HG03558 (cell line): ENCODE measurements around the gene SLC18A2.
"Not testable (repeated sequence)": the region's sequence is repeated elsewhere in the genome, so short reads cannot be mapped to it uniquely, and the experiment has no call there.

Source experiments
- ATAC-seq: cut with Tn5 transposase; IDR thresholded peaks from one replicate; pipeline ENCODE4 v1.9.1; 2021; ENCODE audit warnings: moderate number of reproducible peaks; ENCODE audit not compliant: unreplicated experiment; ENCODE audit errors: extremely low read depth

Gene SLC18A2

DNA sequence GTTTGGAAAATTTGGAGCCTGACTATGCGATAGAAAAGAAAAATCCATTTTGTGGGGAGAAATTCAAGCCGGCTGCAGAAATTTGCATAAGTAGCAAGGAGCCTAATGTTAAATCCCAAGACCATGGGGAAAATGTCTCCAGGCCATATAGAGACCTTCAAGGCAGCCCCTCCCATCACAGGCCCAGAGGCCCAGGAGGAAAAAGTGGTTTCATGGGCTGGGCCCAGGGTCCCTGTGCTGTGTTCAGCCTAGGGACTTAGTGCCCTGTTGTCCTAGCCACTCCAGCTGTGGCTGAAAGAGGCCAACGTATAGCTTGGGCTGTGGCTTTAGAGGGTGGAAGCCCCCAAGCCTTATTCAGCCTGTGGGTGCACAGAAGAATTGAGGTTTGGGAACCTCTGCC is 62.5 kb downstream of the SLC18A2 start:
- not testable (repeated sequence) for ATAC-seq

DNA sequence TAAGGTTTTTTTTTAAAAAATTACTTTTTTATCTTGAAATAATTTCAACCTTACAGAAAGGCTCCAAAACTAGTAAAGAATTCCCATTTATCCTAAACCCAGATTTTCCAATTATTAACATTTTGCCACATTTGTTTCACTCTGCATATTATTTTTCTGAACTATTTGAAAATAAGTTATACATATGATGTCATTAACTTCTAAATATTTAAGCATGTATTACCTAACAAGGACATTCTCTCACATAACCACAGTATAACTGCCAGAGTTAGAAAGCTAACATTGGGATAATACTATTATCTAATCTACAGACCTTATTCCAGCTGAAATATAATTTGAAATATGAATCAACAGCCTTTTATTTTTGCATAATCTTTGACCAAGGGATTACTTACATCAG is 65.8 kb downstream of the SLC18A2 start:
- ATAC-seq: no peak

DNA sequence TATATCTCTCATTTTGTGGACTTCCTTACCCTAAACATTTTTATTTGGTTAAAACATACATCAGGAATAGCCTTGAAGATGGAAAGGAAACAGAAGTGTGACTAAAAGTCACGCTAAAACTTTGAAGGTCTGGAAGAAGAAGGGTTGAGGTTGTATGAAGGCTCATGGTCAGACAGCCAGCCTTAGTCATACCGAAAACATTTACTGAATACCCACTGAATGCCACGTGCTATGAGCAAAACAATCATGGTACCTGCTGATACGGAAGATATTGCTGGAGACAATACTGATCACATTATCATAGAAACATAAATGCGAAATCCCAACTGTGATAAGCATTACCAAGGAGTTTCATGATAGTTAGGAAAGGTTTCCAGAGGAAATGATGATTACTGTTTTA is 70.3 kb downstream of the SLC18A2 start:
- ATAC-seq: no peak

DNA sequence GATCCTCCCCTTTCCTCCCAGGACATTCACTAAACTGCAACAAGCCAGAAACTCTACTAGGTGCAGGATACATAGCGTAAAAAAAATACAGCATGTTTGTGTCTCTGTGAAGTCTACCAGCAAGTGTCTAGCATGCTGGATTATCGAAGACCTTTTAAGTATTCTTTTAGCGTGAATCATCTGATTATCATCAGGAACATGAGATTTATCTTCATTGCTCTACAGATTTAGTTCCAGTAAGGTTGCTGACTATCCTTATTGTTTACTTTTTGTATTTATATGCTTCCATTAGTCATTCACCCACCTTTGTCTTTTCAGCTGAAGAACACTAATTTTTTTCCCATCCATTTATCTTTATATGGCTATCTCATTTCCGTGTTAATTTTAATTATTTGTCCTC is 71.5 kb downstream of the SLC18A2 start:
- ATAC-seq: no peak

DNA sequence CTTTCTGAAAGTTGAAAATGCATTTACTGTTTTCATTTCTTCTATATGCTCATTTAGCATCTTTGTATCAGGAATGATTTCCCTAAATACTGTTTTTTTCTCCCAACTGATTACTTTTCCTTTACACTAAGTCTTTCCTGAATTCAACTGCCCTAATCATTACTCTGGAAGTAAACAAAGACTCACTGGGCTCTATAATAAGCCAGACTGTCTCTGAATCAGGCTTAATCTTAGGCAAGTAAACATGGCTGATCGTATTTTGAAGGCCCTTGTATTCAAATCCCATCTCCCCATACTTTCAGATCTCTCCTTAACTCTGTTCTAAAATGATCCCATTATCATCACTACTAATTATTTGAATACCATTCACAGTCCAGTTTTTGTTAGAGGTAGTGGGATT is 72.7 kb downstream of the SLC18A2 start:
- no peak for ATAC-seq

DNA sequence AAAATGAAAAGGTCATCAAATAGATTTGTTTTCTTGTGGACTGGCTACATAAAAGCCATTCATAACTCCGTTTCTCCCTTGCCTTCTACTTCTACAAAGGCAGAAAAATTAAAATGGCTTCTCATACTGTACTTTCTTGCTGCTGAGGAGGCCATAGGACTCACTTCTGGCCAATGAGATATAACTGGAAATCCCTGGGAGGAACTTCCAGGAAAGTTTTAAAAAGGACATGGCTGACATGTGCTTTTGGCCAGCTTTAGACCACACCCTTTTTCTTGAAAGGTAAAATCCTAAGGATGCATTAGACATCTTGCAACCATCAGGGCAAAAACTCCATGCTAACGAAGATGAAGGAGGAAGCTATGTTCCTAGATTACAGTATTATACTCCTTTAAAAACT is 75.8 kb downstream of the SLC18A2 start:
- ATAC-seq: no peak

DNA sequence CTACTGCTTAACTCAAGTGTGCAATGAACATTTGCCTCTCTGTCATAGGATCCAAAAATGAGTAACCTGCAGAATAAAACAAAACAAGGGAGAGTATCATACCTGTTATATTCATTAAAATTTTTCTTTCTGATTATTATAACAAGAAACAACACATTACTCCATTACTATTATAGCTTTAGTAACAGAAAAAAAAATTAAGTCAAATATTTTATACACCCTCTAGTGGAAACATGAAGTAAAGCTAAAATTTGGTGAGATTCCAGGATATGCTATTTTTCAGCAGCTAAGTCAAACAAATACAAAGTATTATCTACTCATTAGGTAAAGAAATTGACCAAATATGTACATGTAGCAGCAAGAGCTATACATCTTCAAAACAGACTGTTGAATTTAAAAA is 78.0 kb downstream of the SLC18A2 start:
- ATAC-seq: no peak

DNA sequence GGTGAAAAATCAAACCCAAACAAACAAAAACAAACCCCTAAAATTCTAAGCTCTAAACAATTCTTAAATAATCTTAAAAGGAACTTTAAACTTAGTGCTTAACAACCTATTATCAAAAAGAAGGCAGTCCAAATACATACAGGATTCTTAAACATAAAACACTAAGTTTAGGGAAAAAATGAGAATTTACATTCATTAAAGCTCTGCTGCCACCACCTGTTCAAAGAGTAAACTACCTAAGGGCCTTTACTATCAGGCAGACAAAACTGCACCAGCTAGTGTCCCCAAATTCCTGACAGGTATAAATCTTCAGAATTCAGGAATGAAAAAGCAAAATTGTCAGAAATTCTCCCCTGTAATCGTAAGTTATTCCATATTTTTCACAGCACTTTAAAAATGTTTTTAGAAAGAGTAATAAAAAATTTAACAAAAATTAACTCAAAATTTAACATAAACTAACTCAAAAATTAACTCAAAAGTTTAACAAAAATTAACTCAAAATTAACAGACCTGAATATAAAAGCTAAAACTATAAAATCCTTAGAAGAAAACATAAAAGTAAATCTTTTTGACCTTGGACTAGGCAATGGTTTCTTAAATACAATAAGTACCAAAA is 79.2 kb downstream of the SLC18A2 start:
- ATAC-seq: no peak

DNA sequence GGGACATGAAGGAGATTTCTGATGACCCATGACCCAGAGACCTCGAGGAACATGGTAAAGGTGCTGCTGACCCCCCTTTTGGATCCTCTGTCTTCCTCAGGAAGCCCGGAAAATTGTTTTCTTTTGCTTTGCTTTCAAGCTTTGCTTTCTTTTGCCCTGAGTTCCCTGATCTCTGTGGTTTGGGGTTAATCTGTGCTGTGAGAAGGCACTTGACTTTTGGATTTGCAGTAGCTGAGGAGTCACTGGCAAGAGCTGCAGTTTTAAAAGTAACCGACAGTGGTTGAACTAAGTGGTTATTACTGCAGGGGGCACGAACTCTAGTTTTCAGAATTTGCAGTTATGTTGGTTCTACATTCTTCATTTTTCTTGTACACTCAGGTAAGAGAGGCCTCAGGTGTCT is 81.3 kb downstream of the SLC18A2 start:
- no peak for ATAC-seq

DNA sequence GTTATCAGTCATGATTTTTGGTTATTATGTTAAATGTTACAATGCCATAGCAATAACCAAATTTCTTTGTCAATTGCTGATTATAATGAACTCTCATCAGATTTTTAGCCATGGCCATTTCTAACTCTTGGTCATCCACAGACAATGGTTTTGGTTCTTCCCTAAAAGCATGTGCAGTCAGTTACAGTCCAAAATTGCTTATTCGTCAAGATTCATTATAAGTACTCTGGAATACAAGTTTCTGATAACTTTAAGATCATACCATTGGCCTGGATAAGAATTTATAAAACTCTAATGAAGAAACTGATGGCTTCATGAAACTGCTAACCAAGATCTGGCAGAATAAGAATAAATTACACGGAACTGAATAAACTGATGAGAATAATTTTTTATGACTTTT is 83.5 kb downstream of the SLC18A2 start:
- ATAC-seq: no peak

DNA sequence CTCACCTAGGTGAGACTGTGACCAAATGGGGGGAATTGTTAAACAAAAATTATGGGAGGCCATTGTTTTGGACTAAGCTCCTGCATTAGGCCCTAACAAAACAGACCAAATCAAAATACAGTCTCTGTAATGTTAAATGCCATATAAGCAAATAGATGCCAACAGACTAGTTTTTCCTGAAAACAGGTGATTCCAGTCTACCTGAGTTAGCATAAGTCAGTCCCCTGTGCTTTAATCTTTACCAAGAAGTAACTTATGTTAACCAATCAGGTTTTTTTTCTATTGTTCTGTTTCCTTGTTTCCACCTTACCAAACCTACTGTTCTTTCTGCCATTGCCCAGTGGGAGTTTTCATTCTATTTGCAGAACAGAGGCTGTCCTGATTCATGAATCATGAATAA is 86.3 kb downstream of the SLC18A2 start:
- no peak for ATAC-seq
